Transverse colon (tissue), 4 donors: Measurements from ENCODE around the gene PLA2G4F. TPM values are rescaled to one million over a fixed set of nuclear protein-coding genes. Genes with fewer than 3 reads are reported as not detected.

Experiments
- DNase-seq: peaks from one replicate; pipeline ENCODE4 v3.0.0-alpha.2; 2019
- H3K27ac ChIP-seq, 4 donors: fragments of 200-600 bp; sonication (generic); 2 replicates each; pipeline ENCODE4 v1.5.1; 2016 to 2018; ENCODE audit warnings: inconsistent platforms in 4 of 4
- H3K27me3 ChIP-seq: fragments of 200-600 bp; sonication (generic); 2 replicates; pipeline ENCODE4 v1.5.1; 2017; ENCODE audit warnings: inconsistent platforms
- H3K36me3 ChIP-seq, 4 donors: fragments of 200-600 bp; sonication (generic); 2 replicates each; pipeline ENCODE4 v1.5.1; 2017 to 2019; ENCODE audit warnings: inconsistent platforms in 4 of 4
- H3K4me1 ChIP-seq, 4 donors: fragments of 200-600 bp; sonication (generic); 2 replicates each; pipeline ENCODE4 v1.5.1; 2017 to 2020; ENCODE audit warnings: inconsistent platforms in 4 of 4
- H3K4me3 ChIP-seq, 4 donors: fragments of 200-600 bp; sonication (generic); 1 replicate in 1 of 4; 2 replicates in 3 of 4; pipeline versions ENCODE4 v1.5.1 to v1.6.1; 2017 to 2019; ENCODE audit warnings: inconsistent platforms in 4 of 4
- H3K9me3 ChIP-seq, 2 donors: fragments of 200-600 bp; sonication (generic); 2 replicates each; pipeline ENCODE4 v1.5.1; 2017 to 2019; ENCODE audit warnings: inconsistent platforms in 2 of 2
- EP300 ChIP-seq: sonication (generic); formaldehyde crosslinking; IDR thresholded peaks from one replicate; pipeline ENCODE4 v1.6.1; 2017; ENCODE audit warnings: antibody characterized with exemption, low read depth
- POLR2A ChIP-seq: fragments of 450-650 bp; IDR thresholded peaks from one replicate; pipeline ENCODE4 v1.6.1; 2016; ENCODE audit warnings: antibody characterized with exemption, mild to moderate bottlenecking, moderate library complexity
- POLR2AphosphoS5 ChIP-seq, 3 donors: sonication (generic); formaldehyde crosslinking; IDR thresholded peaks; one replicate each; pipeline ENCODE4 v1.6.1; 2016; ENCODE audit warnings: antibody characterized with exemption in 3 of 3
- WGBS, 2 donors: methylation state at CpG; one replicate each; pipeline ENCODE4 v1.1.5; 2018; ENCODE audit warnings: low coverage in 1 of 2; 5-methylcytosine and 5-hydroxymethylcytosine counted together
- in situ Hi-C, 4 donors: fragments of 200-750 bp; cut with MboI; loops; one replicate each; pipeline versions ENCODE4 v1.15.0 to v1.15.1; 2017; ENCODE audit warnings: low sequenced_read_pairs in 3 of 4, low pct_ligation_motif_present in 1 of 4, low pct_unique_long_range_greater_than_20kb in 1 of 4
- intact Hi-C: fragments of 100-400 bp; cut with DNase I; formaldehyde crosslinking; loops from one replicate; pipeline ENCODE4 v1.15.1; 2023; ENCODE audit warnings: low total_unique reads
- total RNA-seq, 4 donors: library from RNA; depleted of rRNA; stranded (reverse); fragments of >200 nt; gene quantifications; one replicate each; pipeline ENCODE4 v1.1.0, GENCODE V29; 2016
- TF ChIP-seq, protein P1 (sequence below), 5 experiments: fragments of 200-600 bp in 3 of 5; fragments of 450-650 bp in 2 of 5; sonication (generic) in 3 of 5; IDR thresholded peaks; 1 replicate in 2 of 5; 2 replicates in 3 of 5; pipeline ENCODE4 v1.5.1; 2016 to 2017; ENCODE audit warnings: antibody characterized with exemption in 5 of 5, inconsistent platforms in 3 of 5, mild to moderate bottlenecking in 2 of 5, moderate library complexity in 1 of 5

Gene PLA2G4F
- total RNA-seq, 4 donors from 2014 or later: 25.1 to 135 (median 78.0) TPM

DNA sequence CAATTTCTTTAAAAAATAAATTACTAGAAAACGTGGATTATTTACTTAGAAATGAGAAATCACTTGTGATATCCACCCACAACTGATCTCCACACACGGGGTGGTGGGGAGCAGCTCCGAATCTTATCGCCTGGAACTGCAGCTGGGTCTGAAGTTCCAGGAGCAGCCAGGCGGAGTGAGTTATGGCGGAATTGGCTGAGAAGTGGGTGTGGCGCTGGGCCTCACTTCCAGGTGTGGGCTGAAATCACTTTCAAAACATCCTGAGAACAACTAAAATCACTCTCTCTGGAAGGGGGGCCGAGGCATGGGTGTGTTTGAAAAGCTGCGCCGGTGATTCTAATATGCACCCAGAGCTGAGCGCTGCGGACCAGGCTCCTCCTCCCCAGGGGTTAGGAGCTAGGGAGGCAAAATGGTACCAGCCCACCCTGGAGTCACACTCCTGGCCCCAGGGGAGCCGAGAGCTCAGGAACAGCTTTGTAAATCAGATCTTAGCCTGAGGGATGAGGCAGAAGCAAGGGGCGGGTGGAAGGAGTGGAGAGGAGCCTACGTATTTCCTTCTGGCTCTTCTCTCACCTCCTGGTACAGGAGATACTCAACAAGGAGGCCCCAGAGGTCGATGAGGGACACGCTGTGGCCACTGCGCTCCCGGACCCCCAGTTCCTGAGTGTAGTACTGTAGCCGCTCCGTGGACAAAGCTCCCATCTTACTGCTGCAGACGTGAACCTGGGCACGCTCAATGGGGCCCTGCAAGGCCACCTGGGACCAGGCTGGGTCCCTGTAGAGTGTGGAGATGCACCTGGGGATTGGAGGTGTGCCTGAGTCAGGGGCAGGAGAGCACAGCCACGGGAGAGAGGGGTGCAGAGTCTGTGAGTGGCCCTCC, 9.6 kb downstream of the PLA2G4F start:
- no peak for TF ChIP-seq POLR2AphosphoS5 (IDR thresholded peaks at IDR 0.05)
- TF ChIP-seq, protein P1, sequence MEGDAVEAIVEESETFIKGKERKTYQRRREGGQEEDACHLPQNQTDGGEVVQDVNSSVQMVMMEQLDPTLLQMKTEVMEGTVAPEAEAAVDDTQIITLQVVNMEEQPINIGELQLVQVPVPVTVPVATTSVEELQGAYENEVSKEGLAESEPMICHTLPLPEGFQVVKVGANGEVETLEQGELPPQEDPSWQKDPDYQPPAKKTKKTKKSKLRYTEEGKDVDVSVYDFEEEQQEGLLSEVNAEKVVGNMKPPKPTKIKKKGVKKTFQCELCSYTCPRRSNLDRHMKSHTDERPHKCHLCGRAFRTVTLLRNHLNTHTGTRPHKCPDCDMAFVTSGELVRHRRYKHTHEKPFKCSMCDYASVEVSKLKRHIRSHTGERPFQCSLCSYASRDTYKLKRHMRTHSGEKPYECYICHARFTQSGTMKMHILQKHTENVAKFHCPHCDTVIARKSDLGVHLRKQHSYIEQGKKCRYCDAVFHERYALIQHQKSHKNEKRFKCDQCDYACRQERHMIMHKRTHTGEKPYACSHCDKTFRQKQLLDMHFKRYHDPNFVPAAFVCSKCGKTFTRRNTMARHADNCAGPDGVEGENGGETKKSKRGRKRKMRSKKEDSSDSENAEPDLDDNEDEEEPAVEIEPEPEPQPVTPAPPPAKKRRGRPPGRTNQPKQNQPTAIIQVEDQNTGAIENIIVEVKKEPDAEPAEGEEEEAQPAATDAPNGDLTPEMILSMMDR (IDR thresholded peaks at IDR 0.05): no peak
- no peak for TF ChIP-seq EP300
- TF ChIP-seq POLR2A: no peak
- Histone ChIP-seq H3K4me3 (no peak overlapping the region), H3K27ac (no peak overlapping the region), H3K4me1 (peaks cover 0 to 15% (median 6%) of the 10 kb centered on the region in 4 donors), H3K36me3 (no peaks in the 10 kb centered on the region), H3K9me3 (no peaks in the 10 kb centered on the region), H3K27me3 (no peaks in the 10 kb centered on the region)
- in situ Hi-C loops: no loop called here
- 67 to 80% methylated on average over 5 to 24 of the region's 24 CpGs for WGBS, 2 donors
- intact Hi-C loops: no loop called here
- no peak for DNase-seq

DNA sequence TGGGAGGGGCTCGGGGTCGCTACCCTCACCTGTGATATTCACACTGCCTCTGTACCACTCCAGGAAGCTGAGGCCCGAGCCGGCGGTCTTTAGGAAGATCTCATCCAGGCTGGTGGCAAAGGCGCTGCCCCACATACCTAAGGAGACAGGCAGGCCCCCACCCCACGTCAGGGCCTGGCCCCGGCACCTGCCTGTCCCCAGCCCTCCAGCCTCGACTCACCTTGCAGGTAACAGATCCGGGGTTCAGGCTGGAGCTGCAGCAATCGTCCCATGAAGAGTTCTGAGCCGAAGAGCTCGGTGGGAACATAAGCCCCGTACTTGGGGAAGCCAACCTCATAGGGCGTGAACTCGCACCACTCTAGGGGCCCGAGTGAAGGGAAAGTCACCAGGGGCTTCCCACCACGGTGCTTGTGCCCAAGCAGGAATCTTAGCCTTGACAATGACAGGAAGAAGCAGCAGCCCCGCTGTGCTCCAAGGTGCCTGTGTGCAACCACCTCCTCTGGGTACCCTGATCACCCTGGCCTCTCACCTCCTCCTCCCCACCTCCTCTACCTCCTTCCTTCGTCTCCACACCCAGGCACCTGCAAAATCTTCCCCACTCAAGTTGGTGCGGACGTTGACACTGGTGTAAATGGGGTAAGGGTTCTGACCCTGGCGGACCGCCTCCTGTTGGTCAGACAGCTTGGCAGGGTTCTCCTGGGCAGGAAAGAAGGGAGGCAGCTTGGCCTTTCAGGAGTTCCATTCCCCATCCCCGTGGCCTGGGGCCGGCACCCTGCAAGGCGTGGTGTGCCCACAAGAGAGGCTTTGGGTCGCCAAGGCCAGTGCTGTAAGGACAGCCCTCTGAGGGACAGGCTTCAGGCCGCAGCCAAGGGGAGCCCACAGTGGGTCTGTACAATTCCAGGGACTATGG, 10.6 kb downstream of the PLA2G4F start:
- H3K36me3 ChIP-seq: no peaks in the 10 kb centered on the region
- WGBS, 2 donors: 60 to 83% methylated on average over 1 to 29 of the region's 29 CpGs
- no peak overlapping the region for H3K4me3 ChIP-seq
- in situ Hi-C loops: no loop called here
- H3K27ac ChIP-seq: no peak overlapping the region
- H3K9me3 ChIP-seq: no peaks in the 10 kb centered on the region
- no peaks in the 10 kb centered on the region for H3K27me3 ChIP-seq
- TF ChIP-seq POLR2AphosphoS5 (IDR thresholded peaks at IDR 0.05) (no peak), EP300 (no peak), POLR2A (no peak)
- TF ChIP-seq, protein P1 (IDR thresholded peaks at IDR 0.05): no peak
- peaks cover 0 to 10% (median 6%) of the 10 kb centered on the region in 4 donors for H3K4me1 ChIP-seq
- DNase-seq: no peak
- intact Hi-C loops: no loop called here

DNA sequence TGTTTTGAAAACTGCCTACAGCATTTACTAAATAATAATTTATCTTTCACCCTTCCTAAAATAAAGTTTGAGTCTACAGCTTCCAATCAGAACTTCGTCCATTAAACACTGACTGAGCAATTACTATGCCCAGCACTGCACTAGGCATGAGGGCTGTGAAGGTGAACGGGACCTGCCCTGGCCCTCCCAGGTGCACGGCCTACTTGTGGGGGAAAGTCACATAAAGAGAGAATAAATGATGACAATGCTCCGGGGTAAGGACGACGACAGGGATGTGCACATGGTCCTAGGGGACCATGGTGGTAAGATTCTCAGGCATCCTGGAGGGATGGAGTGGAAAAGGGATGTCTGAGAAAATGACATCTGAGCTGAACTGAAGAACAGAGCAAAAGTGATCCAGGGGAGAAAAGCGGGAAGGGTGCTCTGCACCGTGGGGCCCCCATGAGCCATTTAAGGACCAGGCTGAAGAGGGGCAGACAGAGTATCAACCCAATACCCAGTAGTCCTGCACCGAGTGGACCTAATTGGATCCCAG, 11.5 kb downstream of the PLA2G4F start:
- Histone ChIP-seq H3K9me3 (no peaks in the 10 kb centered on the region), H3K36me3 (no peaks in the 10 kb centered on the region), H3K27me3 (no peaks in the 10 kb centered on the region), H3K27ac (no peak overlapping the region), H3K4me1 (peaks cover 0 to 19% (median 8%) of the 10 kb centered on the region in 4 donors), H3K4me3 (no peak overlapping the region)
- 74 to 80% methylated on average over 3 to 9 of the region's 9 CpGs for WGBS, 2 donors
- in situ Hi-C loops: no loop called here
- intact Hi-C loops: no loop called here
- no peak for TF ChIP-seq POLR2AphosphoS5 (IDR thresholded peaks at IDR 0.05)
- TF ChIP-seq, protein P1 (IDR thresholded peaks at IDR 0.05): no peak
- TF ChIP-seq EP300: no peak
- no peak for TF ChIP-seq POLR2A
- no peak for DNase-seq
